Fibroblast of upper back skin (primary cell): Measurements from ENCODE around the gene CHP1.
"Not testable (repeated sequence)": the region's sequence is repeated elsewhere in the genome, so short reads cannot be mapped to it uniquely, and the experiment has no call there.

Experiments
- DNase-seq: peaks from one replicate; pipeline ENCODE4 v3.0.0-alpha.2; 2013

Gene CHP1

DNA sequence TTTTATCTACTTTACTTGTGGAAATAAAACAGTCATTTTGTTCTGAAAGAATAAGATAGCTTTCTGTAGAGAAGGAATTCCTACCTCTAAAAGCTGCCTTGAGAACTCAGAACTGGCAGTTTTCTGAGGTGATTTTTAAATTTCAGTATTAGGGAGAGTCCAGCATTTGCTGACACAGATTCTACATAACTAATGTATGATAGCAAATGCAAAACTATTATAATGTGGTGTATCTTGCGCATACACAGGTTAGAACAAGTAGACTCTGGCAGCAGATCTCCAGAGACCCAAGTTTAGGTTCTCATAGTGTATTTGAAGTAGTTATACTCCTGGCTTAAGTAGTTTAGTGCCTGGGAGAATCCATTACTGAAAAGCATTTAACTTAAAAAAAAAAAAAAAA is 70.5 kb downstream of the CHP1 start:
- DNase-seq: no peak

DNA sequence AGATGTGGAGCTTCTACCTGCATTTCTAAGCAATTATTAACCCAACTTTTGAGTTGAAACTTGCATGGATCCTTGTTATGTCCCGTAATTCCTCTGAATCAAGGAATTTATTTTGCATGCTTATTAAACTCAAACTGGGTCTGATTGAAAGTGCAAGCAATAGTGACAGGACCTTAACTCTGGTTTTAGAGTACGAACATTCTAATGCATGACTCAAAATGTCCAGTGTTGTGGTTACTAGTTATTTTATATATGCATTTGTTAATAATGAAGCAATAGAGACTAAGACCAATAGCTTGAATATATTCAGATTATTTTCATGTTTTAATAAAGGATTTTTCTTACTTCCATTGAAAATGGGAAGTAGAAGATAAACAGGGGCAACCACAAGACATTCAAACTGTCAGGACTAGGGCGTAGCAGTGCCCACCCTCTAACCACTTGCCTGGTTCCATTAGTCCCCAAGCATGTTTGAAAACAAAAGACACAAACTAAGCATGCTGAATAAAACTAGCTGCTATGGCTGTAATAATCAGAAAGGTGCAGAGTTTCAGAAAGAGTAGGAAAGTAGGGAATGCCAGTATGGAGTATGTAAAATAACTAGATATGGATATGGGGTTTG is 73.2 kb downstream of the CHP1 start:
- no peak for DNase-seq

DNA sequence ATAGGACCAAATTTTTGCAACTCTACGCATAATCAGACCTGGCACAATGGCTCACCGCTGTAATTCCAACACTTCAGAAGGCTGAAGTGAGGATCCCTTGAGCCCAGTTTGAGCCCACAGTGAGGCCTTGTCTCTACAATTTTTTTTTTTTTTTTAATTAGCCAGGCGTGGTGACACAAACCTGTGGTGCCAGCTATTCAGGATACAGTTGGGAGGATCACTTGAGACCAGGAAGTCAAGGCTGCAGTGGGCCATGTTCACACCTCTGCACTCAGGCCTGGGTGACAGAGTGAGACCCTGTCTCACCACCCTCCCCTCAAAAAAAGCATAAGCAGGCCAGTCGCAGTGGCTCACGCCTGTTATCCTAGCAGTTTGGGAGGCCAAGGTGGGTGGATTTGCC is 76.6 kb downstream of the CHP1 start:
- no peak for DNase-seq

DNA sequence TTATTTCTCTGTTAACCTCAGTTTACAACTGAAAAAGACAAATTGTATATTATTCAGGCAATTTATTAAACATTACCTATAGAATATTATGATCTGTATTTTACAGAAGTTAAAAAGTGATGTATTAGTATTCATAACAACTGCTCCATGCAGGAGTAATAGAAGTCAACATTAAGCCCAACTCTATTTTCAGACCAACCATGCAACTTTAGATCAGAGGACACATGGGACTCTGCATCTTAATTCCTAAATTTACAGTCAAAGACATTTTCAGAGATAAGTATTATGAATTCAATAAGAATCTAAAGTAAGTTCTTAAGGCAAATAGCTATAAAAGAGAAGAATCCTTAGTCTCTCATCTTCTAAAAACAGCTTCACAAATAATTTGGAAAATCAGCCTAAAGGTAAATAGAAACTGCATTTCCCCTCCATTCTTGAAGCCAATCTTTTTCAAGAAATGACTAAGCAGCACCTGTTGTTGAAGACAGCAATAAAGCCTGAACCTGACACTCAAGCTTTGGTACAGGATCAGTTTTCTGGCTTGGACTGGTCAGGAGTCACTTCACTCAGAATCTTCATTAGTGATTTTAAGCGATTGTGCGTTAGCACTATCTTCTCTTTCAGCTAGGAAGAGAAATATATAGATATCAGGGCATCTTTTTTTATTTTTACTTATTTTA is 78.3 kb downstream of the CHP1 start:
- no peak for DNase-seq

DNA sequence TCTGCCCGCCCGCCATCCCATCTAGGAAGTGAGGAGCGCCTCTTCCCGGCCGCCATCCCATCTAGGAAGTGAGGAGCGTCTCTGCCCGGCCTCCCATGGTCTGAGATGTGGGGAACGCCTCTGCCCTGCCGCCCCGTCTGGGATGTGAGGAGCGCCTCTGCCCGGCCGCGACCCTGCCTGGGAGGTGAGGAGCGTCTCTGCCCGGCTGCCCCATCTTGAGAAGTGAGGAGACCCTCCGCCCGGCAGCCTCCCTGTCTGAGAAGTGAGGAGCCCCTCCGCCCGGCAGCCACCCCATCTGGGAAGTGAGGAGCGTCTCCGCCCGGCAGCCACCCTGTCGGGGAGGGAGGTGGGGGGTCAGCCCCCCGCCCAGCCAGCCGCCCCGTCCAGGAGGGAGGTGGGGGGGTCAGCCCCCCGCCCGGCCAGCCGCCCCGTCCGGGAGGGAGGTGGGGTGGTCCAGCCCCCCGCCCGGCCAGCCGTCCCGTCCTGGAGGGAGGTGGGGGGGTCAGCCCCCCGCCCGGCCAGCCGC is 89.8 kb downstream of the CHP1 start:
- DNase-seq: not testable (repeated sequence)

DNA sequence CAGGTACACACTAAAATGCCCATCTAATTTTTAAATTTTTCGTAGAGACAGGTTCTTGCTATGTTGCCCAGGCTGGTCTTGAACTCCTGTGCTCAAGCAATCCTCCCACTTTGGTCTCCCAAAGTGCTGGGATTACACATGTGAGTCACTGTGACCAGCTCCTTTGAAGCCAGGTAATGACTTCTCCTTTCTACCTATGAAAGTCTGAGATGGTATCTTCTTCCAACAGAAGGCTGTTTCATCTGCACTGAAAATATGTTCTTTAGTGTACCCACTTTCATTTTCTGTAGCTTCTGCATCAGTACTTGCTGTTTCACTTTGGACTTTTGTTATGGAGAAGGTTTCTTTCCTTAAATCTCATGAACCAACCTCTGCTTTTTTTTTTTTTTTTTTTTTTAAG is 92.5 kb downstream of the CHP1 start:
- DNase-seq: no peak

DNA sequence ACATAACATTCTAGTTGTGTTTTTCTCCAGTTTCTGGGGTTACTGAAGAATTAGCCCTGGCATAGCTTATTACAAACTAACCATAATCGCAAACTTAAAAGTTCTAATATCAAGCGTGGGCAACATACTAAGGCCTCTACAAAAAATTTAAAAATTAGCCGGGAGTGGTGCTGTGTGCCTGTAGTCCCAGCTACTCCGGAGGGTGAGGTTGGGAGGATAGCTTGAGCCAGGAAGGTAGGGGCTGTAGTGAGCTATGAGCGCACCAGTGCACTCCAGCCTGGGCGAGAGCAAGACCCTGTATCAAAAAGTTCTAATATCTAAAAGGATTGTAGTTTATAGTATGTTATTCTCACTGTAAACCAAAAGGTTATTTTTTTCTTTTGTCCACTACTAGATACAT is 100.2 kb downstream of the CHP1 start:
- DNase-seq: no peak
